Neural cell (in vitro differentiated cells): ENCODE data around the gene ODAPH.

ENCODE experiments used
- CTCF ChIP-seq: fragments of 450-650 bp; IDR thresholded peaks from 2 replicates; pipeline ENCODE4 v1.5.1; 2014; ENCODE audit warnings: antibody characterized with exemption, mild to moderate bottlenecking, moderate library complexity; ENCODE audit not compliant: poor library complexity, severe bottlenecking
- EZH2 ChIP-seq: fragments of 200-600, 300-800 bp; shearing (Covaris generic), sonication (generic); IDR thresholded peaks from 2 replicates; pipeline ENCODE4 v1.6.1; 2014; ENCODE audit warnings: antibody characterized with exemption, low read length, borderline replicate concordance, mild to moderate bottlenecking; ENCODE audit not compliant: insufficient read depth, poor library complexity, severe bottlenecking

- TF ChIP-seq CTCF (no peak), EZH2 (no peak)
Measured at GRCh38 chr4:75561789-75562188, 5.9 kb downstream of the ODAPH start.
